HEK293T (cell line): Measurements from ENCODE around the gene CYP27C1.

Source experiments
- BHLHE40 ChIP-seq: fragments of 450-650 bp; IDR thresholded peaks from 2 replicates; pipeline ENCODE4 v1.6.1; 2016; ENCODE audit warnings: mild to moderate bottlenecking, moderate library complexity, borderline replicate concordance
- FOXA1 ChIP-seq: fragments of 450-650 bp; IDR thresholded peaks from 2 replicates; pipeline ENCODE4 v1.6.1; 2016; ENCODE audit warnings: mild to moderate bottlenecking
- FOXM1 ChIP-seq: fragments of 450-650 bp; IDR thresholded peaks from 2 replicates; pipeline ENCODE4 v1.6.1; 2017; ENCODE audit warnings: mild to moderate bottlenecking, borderline replicate concordance
- L3MBTL2 ChIP-seq: fragments of 450-650 bp; conservative IDR thresholded peaks from 2 replicates; pipeline ENCODE4 v1.6.1; 2016; ENCODE audit warnings: mild to moderate bottlenecking
- NFRKB ChIP-seq: fragments of 450-650 bp; IDR thresholded peaks from 2 replicates; pipeline ENCODE4 v1.6.1; 2016; ENCODE audit warnings: mild to moderate bottlenecking, moderate library complexity
- PKNOX1 ChIP-seq: fragments of 450-650 bp; IDR thresholded peaks from 2 replicates; pipeline ENCODE4 v1.6.1; 2016
- SP1 ChIP-seq: fragments of 450-650 bp; IDR thresholded peaks from 2 replicates; pipeline ENCODE4 v1.6.1; 2017

- TF ChIP-seq FOXA1 (no peak), L3MBTL2 (no peak), FOXM1 (no peak), BHLHE40 (no peak), PKNOX1 (no peak), SP1 (no peak), NFRKB (no peak)
Observed at GRCh38 chr2:127188797-127189196, 31.3 kb downstream of the CYP27C1 start.
